Liver (tissue), 9 donors: ENCODE measurements around the gene LYRM7. TPM values are rescaled to one million over a fixed set of nuclear protein-coding genes. Genes with fewer than 3 reads are reported as not detected.

Source experiments
- DNase-seq: peaks from one replicate; pipeline ENCODE4 v3.0.0-alpha.2; 2017; ENCODE audit warnings: low spot score
- H3K27ac ChIP-seq, 2 donors: one replicate each; pipeline ENCODE4 v1.7.0; 2013; ENCODE audit warnings: inconsistent platforms in 2 of 2, low read length in 2 of 2, control low read depth in 1 of 2, low read depth in 1 of 2, mild to moderate bottlenecking in 1 of 2
- H3K27me3 ChIP-seq, 4 donors: one replicate each; pipeline versions ENCODE4 v1.6.1 to v1.7.0; 2013; ENCODE audit warnings: low read length in 3 of 4, inconsistent platforms in 1 of 4, mild to moderate bottlenecking in 1 of 4, moderate library complexity in 1 of 4; ENCODE audit not compliant: control insufficient read depth in 4 of 4, insufficient read depth in 4 of 4
- H3K36me3 ChIP-seq, 4 donors: one replicate each; pipeline versions ENCODE4 v1.6.1 to v1.7.0; 2013; ENCODE audit warnings: low read length in 3 of 4, mild to moderate bottlenecking in 3 of 4, low read depth in 1 of 4, moderate library complexity in 1 of 4; ENCODE audit not compliant: control insufficient read depth in 4 of 4, insufficient read depth in 3 of 4
- H3K4me1 ChIP-seq, 4 donors: one replicate each; pipeline versions ENCODE4 v1.6.1 to v1.7.0; 2013; ENCODE audit warnings: low read length in 3 of 4, mild to moderate bottlenecking in 3 of 4, moderate library complexity in 1 of 4; ENCODE audit not compliant: control insufficient read depth in 4 of 4, insufficient read depth in 4 of 4
- H3K4me3 ChIP-seq, 3 donors: one replicate each; pipeline versions ENCODE4 v1.6.1 to v1.7.0; 2013; ENCODE audit warnings: low read length in 3 of 3, control low read depth in 1 of 3, low read depth in 1 of 3, mild to moderate bottlenecking in 1 of 3
- H3K9ac ChIP-seq, 2 donors: one replicate each; pipeline ENCODE4 v1.7.0; 2013; ENCODE audit warnings: low read length in 2 of 2, mild to moderate bottlenecking in 2 of 2, moderate library complexity in 2 of 2, control low read depth in 1 of 2, low read depth in 1 of 2
- H3K9me3 ChIP-seq, 4 donors: one replicate each; pipeline versions ENCODE4 v1.6.1 to v1.7.0; 2013; ENCODE audit warnings: low read length in 3 of 4; ENCODE audit not compliant: control insufficient read depth in 4 of 4
- EGR1 ChIP-seq, 2 donors: IDR thresholded peaks; 2 replicates each; pipeline ENCODE4 v1.6.1; 2016 to 2018; ENCODE audit warnings: antibody characterized with exemption in 2 of 2, low read depth in 2 of 2
- FOXA1 ChIP-seq: IDR thresholded peaks from 2 replicates; pipeline ENCODE4 v1.6.1; 2016; ENCODE audit warnings: antibody characterized with exemption
- FOXA2 ChIP-seq: IDR thresholded peaks from 2 replicates; pipeline ENCODE4 v1.6.1; 2016; ENCODE audit warnings: antibody characterized with exemption
- GABPA ChIP-seq, 2 donors: IDR thresholded peaks in 1 of 2; conservative IDR thresholded peaks in 1 of 2; 2 replicates each; pipeline ENCODE4 v1.6.1; 2016; ENCODE audit warnings: antibody characterized with exemption in 2 of 2, mild to moderate bottlenecking in 1 of 2, moderate library complexity in 1 of 2
- HNF4A ChIP-seq, 2 donors: conservative IDR thresholded peaks; 2 replicates each; pipeline ENCODE4 v1.6.1; 2016; ENCODE audit warnings: antibody characterized with exemption in 2 of 2, mild to moderate bottlenecking in 2 of 2
- HNF4G ChIP-seq: IDR thresholded peaks from 2 replicates; pipeline ENCODE4 v1.6.1; 2016; ENCODE audit warnings: antibody characterized with exemption
- JUND ChIP-seq, 2 donors: IDR thresholded peaks; 2 replicates each; pipeline ENCODE4 v1.6.1; 2016; ENCODE audit warnings: antibody characterized with exemption in 2 of 2
- MAX ChIP-seq: IDR thresholded peaks from 2 replicates; pipeline ENCODE4 v1.6.1; 2016; ENCODE audit warnings: antibody characterized with exemption
- NR2F2 ChIP-seq: IDR thresholded peaks from 2 replicates; pipeline ENCODE4 v1.6.1; 2016; ENCODE audit warnings: antibody characterized with exemption
- RAD21 ChIP-seq, 2 donors: IDR thresholded peaks; 2 replicates each; pipeline ENCODE4 v1.6.1; 2016; ENCODE audit warnings: antibody characterized with exemption in 2 of 2, mild to moderate bottlenecking in 2 of 2
- RXRA ChIP-seq, 2 donors: IDR thresholded peaks; 2 replicates each; pipeline ENCODE4 v1.6.1; 2017 to 2018; ENCODE audit warnings: antibody characterized with exemption in 2 of 2, mild to moderate bottlenecking in 1 of 2
- SP1 ChIP-seq: IDR thresholded peaks from 2 replicates; pipeline ENCODE4 v1.6.1; 2018; ENCODE audit warnings: antibody characterized with exemption, mild to moderate bottlenecking
- YY1 ChIP-seq: IDR thresholded peaks from 2 replicates; pipeline ENCODE4 v1.6.1; 2016; ENCODE audit warnings: antibody characterized with exemption, mild to moderate bottlenecking
- WGBS: extraction: QIAGEN DNeasy Blood & Tissue Kit; methylation state at CpG from one replicate; pipeline ENCODE4 v1.1.7; 2013; 5-methylcytosine and 5-hydroxymethylcytosine counted together
- polyA plus RNA-seq, 2 donors: library from polyadenylated mRNA; stranded (reverse) in 1 of 2; unstranded in 1 of 2; fragments of 200-250 nt in 1 of 2; fragments of >200 nt in 1 of 2; fragmentation: Nextera tagmentation in 1 of 2; extraction: Ambion mirVana in 1 of 2; gene quantifications; one replicate each; pipeline versions ENCODE4 v1.2.1 to v1.2.3, GENCODE V29; 2013 to 2015
- total RNA-seq, 2 donors: library from RNA; depleted of rRNA; stranded (reverse); fragments of >200 nt; gene quantifications; one replicate each; pipeline ENCODE4 v1.2.3, GENCODE V29; 2014
- TF ChIP-seq, protein P1 (sequence below): fragments of 150-350 bp; IDR thresholded peaks from 2 replicates; pipeline ENCODE4 v1.5.1; 2017; ENCODE audit warnings: improper control_type of control experiment, low read depth, low read length; ENCODE audit not compliant: missing input control
- TF ChIP-seq, protein P2 (sequence below): IDR thresholded peaks from 2 replicates; pipeline ENCODE4 v1.6.1; 2016; ENCODE audit warnings: antibody characterized with exemption
- TF ChIP-seq, protein P3 (sequence below): IDR thresholded peaks from 2 replicates; pipeline ENCODE4 v1.6.1; 2016; ENCODE audit warnings: antibody characterized with exemption, mild to moderate bottlenecking
- TF ChIP-seq, protein P4 (sequence below): IDR thresholded peaks from 2 replicates; pipeline ENCODE4 v1.6.1; 2016; ENCODE audit warnings: antibody characterized with exemption
- donor health status: healthy.
- donor health status: healthy.
- donor health status: healthy.
- donor health status: healthy.
- donor health status: healthy.

LYRM7 gene
- total and polyA plus RNA-seq, 4 donors: 2.3 to 7.5 (median 5.8) TPM

GRCh38 chr5:131209175-131209505 is 38.4 kb downstream of the LYRM7 start:
- H3K9me3 ChIP-seq: no peaks in the 10 kb centered on the region
- H3K4me1 ChIP-seq: peaks cover 0 to 6% (median 2%) of the 10 kb centered on the region in 4 donors
- no peak overlapping the region for H3K9ac ChIP-seq
- H3K27ac ChIP-seq: no peak overlapping the region
- H3K27me3 ChIP-seq: no peaks in the 10 kb centered on the region
- TF ChIP-seq HNF4A (conservative IDR thresholded peaks at IDR 0.05) (no peak), SP1 (no peak), FOXA2 (no peak), NR2F2 (no peak), RAD21 (IDR thresholded peaks at IDR 0.05) (no peak), HNF4G (no peak), GABPA (IDR thresholded peaks at IDR 0.05 in 1 of 2, conservative IDR thresholded peaks at IDR 0.05 in 1 of 2) (no peak), EGR1 (IDR thresholded peaks at IDR 0.05; ENCODE audit: low read depth in 2 of 2) (no peak)
- TF ChIP-seq, protein P1, sequence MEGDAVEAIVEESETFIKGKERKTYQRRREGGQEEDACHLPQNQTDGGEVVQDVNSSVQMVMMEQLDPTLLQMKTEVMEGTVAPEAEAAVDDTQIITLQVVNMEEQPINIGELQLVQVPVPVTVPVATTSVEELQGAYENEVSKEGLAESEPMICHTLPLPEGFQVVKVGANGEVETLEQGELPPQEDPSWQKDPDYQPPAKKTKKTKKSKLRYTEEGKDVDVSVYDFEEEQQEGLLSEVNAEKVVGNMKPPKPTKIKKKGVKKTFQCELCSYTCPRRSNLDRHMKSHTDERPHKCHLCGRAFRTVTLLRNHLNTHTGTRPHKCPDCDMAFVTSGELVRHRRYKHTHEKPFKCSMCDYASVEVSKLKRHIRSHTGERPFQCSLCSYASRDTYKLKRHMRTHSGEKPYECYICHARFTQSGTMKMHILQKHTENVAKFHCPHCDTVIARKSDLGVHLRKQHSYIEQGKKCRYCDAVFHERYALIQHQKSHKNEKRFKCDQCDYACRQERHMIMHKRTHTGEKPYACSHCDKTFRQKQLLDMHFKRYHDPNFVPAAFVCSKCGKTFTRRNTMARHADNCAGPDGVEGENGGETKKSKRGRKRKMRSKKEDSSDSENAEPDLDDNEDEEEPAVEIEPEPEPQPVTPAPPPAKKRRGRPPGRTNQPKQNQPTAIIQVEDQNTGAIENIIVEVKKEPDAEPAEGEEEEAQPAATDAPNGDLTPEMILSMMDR: no peak
- TF ChIP-seq, protein P2, sequence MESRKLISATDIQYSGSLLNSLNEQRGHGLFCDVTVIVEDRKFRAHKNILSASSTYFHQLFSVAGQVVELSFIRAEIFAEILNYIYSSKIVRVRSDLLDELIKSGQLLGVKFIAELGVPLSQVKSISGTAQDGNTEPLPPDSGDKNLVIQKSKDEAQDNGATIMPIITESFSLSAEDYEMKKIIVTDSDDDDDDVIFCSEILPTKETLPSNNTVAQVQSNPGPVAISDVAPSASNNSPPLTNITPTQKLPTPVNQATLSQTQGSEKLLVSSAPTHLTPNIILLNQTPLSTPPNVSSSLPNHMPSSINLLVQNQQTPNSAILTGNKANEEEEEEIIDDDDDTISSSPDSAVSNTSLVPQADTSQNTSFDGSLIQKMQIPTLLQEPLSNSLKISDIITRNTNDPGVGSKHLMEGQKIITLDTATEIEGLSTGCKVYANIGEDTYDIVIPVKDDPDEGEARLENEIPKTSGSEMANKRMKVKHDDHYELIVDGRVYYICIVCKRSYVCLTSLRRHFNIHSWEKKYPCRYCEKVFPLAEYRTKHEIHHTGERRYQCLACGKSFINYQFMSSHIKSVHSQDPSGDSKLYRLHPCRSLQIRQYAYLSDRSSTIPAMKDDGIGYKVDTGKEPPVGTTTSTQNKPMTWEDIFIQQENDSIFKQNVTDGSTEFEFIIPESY: no peak
- TF ChIP-seq, protein P3, sequence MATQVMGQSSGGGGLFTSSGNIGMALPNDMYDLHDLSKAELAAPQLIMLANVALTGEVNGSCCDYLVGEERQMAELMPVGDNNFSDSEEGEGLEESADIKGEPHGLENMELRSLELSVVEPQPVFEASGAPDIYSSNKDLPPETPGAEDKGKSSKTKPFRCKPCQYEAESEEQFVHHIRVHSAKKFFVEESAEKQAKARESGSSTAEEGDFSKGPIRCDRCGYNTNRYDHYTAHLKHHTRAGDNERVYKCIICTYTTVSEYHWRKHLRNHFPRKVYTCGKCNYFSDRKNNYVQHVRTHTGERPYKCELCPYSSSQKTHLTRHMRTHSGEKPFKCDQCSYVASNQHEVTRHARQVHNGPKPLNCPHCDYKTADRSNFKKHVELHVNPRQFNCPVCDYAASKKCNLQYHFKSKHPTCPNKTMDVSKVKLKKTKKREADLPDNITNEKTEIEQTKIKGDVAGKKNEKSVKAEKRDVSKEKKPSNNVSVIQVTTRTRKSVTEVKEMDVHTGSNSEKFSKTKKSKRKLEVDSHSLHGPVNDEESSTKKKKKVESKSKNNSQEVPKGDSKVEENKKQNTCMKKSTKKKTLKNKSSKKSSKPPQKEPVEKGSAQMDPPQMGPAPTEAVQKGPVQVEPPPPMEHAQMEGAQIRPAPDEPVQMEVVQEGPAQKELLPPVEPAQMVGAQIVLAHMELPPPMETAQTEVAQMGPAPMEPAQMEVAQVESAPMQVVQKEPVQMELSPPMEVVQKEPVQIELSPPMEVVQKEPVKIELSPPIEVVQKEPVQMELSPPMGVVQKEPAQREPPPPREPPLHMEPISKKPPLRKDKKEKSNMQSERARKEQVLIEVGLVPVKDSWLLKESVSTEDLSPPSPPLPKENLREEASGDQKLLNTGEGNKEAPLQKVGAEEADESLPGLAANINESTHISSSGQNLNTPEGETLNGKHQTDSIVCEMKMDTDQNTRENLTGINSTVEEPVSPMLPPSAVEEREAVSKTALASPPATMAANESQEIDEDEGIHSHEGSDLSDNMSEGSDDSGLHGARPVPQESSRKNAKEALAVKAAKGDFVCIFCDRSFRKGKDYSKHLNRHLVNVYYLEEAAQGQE: no peak
- no peaks in the 10 kb centered on the region for H3K36me3 ChIP-seq
- DNase-seq: no peak
- H3K4me3 ChIP-seq: no peak overlapping the region
- WGBS: 86% methylated on average over 1 of the region's 1 CpG

- DNase-seq: no peak
- Histone ChIP-seq H3K9me3 (no peaks in the 10 kb centered on the region), H3K4me3 (no peak overlapping the region), H3K27ac (peak overlapping the region in 1 of 2 donors; percentile 35), H3K36me3 (no peaks in the 10 kb centered on the region), H3K9ac (no peak overlapping the region), H3K4me1 (peaks cover 0 to 6% (median 2%) of the 10 kb centered on the region in 4 donors), H3K27me3 (no peaks in the 10 kb centered on the region)
- WGBS: 58% methylated on average over 6 of the region's 6 CpGs
- TF ChIP-seq MAX: no peak
- no peak for TF ChIP-seq JUND (IDR thresholded peaks at IDR 0.05)
- TF ChIP-seq, protein P4, sequence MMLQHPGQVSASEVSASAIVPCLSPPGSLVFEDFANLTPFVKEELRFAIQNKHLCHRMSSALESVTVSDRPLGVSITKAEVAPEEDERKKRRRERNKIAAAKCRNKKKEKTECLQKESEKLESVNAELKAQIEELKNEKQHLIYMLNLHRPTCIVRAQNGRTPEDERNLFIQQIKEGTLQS: no peak
- no peak for TF ChIP-seq GABPA (IDR thresholded peaks at IDR 0.05 in 1 of 2, conservative IDR thresholded peaks at IDR 0.05 in 1 of 2)
- TF ChIP-seq NR2F2: no peak
- no peak for TF ChIP-seq EGR1 (IDR thresholded peaks at IDR 0.05; ENCODE audit: low read depth in 2 of 2)
- TF ChIP-seq, protein P1: no peak
- peak; percentile 16 for TF ChIP-seq SP1
- TF ChIP-seq, protein P3: no peak
- TF ChIP-seq RAD21 (IDR thresholded peaks at IDR 0.05): peak in 1 of 2 donors; percentile 8
- TF ChIP-seq RXRA (IDR thresholded peaks at IDR 0.05): no peak
- no peak for TF ChIP-seq FOXA2
- no peak for TF ChIP-seq FOXA1
- no peak for TF ChIP-seq YY1
These were observed 38.9 kb downstream of the LYRM7 start for GRCh38 chr5:131209506-131210150.
